Ramos (cell line): ENCODE data around the gene LTC4S.
"Not testable (repeated sequence)": the region's sequence is repeated elsewhere in the genome, so short reads cannot be mapped to it uniquely, and the experiment has no call there.

ENCODE experiments used
- in situ Hi-C: fragments of 300-500 bp; cut with MboI; formaldehyde crosslinking; loops from one replicate; pipeline ENCODE4 v1.14.3; 2022; ENCODE audit warnings: low sequenced_read_pairs; ENCODE audit not compliant: unreplicated experiment

LTC4S gene, protein sequence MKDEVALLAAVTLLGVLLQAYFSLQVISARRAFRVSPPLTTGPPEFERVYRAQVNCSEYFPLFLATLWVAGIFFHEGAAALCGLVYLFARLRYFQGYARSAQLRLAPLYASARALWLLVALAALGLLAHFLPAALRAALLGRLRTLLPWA

GRCh38 chr5:179793468-179794139 lies at the start of gene LTC4S:
Gene LTC4S, plus strand, starts transcription at chr5:179793986. Its CDS starts 95 bp downstream, at chr5:179794081.
- in situ Hi-C loops, result loop anchor here (10.0 kb wide), 1 partner anchor 291 kb away; no protein-coding TSS in a partner anchor

GRCh38 chr5:179744106-179744505 lies 49.7 kb upstream of the LTC4S start:
- in situ Hi-C loops, result not testable (repeated sequence)

DNA sequence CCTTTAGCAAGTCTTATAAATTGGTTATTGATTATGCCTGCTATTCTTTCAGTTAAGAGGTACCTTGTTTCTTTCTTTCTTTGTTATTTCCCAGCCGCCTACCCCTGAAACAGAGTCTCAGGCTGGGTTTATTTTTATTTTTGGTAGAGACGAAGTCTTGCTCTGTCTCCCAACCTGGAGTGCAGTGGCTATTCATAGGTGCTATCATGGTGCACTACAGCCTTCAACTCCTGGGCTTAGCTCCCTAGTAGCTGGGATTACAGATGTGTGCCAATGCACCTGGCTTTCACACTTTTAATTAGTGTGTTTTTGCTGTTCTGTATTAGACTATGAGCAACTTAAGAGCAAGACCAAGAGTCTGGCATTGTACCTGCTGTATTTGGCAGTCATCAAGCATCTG lies 46.9 kb upstream of the LTC4S start:
- in situ Hi-C loops, result no loop called here

DNA sequence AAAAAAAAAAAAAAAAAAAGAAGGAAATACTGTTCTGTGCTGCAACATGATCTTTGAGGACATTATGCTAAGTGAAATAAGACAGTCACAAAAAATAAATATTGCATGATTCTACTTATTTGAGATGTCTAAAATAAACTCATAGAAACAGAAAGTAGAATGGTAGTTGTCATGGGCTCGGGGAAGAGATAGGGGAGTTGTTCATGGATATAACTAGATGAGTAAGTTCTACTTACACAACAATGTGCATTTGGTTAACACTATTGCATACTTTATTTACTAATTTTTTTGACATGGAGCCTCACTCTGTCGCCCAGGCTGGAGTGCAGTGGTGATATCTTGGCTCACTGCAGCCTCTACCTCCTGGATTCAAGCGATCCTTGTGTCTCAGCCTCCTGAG lies 46.0 kb upstream of the LTC4S start:
- in situ Hi-C loops, result no loop called here

DNA sequence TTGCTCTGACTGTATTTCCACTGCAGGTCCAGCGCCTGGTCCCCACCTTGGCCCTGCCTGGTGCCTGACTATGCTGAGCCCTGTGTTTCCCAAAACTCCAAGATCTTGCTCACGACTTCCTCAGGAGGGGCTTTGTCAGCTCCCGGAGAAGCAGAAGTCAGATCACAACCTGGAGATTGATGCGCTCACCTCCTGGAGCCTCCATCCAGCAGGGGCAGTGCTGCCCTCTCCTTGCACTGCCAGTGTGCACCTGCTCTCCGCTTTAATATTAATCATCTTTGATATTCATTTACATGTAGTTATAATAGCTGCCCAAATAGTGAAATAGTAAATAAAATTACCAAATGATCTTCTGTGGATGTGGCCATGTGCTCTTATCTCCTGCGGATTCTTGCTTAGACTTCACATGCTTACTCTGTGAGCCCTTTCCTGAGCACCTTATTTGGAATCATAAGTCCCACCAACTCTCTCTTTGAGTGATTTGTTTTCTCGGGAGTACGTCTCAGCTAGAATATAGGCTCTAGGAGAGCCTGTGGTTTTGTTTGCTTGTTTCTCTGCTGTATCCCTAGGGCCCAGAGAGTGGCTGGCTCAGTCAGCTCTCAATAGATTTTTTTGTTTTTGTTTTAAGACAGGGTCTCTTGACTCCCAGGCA lies 43.8 kb upstream of the LTC4S start:
- in situ Hi-C loops, result no loop called here

DNA sequence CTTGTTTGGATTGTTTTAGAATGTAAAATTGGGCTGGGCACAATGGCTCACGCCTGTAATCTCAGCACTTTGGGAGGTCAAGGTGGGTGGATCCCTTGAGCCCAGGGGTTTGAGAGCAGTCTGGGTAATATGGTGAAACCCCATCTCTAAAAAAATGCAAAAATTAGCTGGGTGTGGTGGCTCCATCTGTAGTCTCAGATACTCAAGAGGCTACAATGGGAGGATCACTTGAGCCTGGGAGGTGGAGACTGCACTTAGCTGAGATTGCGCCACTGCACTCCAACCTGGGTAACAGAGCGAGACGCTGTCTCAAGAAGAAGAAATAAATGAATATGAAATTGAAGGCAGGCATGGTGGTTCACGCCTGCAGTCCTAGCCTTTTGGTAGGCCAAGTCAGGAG lies 39.8 kb upstream of the LTC4S start:
- in situ Hi-C loops, result no loop called here

GRCh38 chr5:179755022-179755421 lies 38.8 kb upstream of the LTC4S start:
- in situ Hi-C loops, result no loop called here

GRCh38 chr5:179758955-179759354 lies 34.8 kb upstream of the LTC4S start:
- in situ Hi-C loops, result no loop called here

DNA sequence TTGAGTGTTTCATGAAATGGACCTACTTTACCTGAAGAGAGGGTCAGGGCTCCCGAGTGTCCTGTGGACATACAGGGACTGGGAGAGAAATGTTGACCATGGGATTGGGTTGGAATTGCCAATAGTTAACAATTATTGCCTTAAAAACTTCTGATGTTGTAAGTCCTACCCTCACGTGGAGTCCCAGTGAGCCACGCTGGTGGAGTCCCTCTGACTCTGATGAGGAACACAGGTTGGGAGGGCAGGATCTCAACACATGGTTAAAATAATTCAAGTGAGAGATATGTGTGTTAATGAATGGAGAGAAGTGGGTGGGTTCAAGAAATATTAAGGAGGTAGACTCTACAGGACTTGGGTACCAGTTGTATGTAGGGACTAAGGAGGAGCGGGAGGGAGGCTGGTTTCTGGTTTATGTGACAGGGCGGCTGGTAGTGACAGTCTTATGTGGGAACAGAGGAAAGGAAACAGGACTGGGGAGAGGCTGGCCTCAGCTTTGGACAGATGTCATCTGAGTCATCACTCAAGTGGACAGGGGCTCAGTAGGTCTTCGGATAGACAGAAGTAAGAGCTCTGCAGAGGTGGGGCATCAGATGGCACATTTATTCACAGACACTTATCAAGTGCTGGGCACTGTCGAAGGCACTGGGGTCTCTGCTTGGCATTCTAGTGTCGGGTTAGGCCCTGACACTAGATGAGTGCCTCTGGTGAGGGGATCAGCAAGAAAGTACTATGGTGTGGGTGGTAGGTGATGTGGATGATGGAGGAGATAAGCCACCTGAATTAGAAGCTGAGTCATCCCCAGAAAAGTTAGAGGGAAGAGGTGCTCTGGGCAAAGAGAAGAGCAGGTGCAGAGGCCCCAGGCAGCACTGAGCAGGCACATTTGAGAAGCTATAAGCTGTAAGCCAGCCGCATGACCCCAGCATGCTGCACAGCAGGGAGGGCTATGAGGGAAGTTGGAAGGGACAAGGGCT lies 33.9 kb upstream of the LTC4S start:
- in situ Hi-C loops, result no loop called here

GRCh38 chr5:179762079-179762780 lies 31.6 kb upstream of the LTC4S start:
- in situ Hi-C loops, result no loop called here

DNA sequence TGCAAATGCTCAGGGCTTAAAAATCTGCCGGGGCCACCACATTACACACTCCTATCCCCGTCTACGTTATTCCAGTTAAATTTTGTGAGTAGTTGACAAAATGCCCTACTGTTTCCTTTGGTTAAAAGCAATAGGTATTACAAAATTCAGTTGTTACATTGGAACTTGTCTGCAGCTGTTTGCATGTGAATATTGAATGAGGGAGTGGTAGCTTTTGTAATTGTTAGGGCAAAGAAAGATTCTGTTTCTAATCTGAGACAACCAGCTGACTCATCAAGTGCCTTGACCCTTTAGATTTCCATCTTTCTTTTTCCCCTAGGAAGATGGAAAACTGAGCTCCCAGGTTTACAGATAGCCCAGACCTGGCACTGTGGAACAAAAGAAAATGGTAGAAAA lies 31.0 kb upstream of the LTC4S start:
- in situ Hi-C loops, result no loop called here

DNA sequence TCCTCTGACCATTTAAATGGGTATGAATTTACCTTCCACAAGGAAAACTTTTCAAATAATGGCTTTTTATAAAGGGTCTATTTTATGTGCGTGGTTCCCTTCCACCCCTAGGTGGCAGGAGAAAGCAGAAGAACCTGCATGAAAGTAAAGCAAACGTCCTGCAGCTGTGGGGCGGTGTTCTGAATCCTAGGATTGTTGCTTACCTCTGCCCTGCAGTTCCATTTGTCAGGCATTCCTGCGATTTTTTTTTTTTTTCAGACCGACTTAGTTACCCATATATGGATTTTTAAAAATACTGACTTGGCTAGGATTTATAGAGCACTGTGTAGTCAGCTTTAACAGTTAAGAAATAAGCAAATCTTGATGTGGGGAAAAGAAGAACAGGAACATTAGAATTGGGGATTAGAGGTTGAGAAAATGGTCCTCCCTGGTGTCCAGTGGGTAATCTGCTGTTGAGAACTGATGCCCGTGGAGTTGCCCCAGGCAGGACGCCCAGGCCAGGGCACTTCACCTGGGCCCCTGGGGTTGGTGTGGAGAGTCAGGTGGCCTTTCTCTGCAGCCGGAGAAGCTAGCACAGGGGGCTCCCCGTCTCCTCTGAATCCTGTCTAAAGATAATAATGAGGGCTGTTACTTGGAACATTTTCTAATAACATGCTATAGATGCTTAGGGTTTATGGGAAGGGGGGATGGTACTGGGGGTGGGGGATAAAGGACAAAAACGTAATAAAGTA lies 30.4 kb upstream of the LTC4S start:
- in situ Hi-C loops, result no loop called here

- in situ Hi-C loops, result no loop called here
These were observed 29.7 kb upstream of the LTC4S start for GRCh38 chr5:179764056-179764455.

GRCh38 chr5:179765400-179765799 lies 28.4 kb upstream of the LTC4S start:
- in situ Hi-C loops, result no loop called here

DNA sequence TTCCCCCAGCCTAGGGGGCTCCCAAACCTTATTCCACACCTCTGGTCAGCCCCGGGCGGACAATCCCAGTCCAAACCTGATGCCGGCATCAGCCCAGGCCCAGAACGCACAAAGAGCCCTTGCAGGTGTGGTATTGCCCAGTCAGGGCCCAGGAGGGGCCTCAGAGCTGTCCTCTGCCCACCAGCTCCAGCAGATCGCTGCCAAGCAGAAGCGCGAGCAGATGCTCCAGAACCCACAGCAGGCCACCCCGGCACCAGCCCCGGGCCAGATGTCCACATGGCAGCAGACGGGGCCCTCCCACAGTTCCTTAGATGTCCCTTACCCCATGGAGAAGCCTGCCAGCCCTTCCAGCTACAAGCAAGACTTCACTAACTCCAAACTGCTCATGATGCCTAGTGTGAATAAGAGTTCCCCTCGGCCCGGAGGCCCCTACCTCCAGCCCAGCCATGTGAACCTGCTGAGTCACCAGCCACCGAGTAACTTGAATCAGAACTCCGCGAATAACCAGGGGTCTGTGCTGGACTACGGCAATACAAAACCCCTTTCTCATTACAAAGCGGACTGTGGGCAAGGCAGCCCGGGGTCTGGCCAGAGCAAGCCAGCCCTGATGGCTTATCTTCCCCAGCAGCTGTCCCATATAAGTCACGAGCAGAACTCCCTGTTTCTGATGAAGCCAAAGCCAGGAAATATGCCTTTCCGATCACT lies 27.6 kb upstream of the LTC4S start:
- in situ Hi-C loops, result no loop called here

DNA sequence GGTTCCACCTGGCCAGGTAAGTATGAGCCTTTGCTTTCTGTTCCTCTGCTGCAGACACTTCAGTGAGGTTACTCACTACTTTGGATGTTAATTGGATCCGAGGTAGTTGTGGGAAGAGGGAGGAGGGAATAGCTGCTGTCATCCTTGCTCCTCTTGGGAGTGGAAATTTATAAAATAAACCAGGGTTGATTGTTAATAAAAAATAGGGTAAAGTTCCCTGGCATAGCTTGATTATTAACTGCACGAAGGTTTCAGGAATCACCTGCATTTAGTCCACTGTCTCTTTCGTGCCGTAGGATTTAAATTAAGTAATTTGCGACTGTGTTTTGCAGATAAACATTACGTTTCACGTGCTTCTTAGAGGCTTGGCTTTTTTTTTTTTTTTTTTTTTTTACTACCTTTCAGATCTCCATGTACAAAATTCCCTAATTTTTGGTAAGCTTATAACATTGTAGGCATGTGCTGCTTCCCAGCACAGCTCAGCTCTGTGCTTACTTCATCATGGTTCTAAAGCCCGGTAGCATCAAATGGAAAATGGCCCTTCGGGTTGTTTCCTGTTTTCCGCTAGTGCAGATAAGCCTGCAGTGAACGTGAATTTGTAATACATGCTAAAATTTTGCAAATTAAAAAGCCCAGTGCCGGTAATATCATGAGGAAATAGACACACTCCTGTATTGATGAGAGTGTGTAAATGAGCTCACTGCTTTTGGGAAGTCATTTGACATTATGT lies 26.9 kb upstream of the LTC4S start:
- in situ Hi-C loops, result no loop called here

DNA sequence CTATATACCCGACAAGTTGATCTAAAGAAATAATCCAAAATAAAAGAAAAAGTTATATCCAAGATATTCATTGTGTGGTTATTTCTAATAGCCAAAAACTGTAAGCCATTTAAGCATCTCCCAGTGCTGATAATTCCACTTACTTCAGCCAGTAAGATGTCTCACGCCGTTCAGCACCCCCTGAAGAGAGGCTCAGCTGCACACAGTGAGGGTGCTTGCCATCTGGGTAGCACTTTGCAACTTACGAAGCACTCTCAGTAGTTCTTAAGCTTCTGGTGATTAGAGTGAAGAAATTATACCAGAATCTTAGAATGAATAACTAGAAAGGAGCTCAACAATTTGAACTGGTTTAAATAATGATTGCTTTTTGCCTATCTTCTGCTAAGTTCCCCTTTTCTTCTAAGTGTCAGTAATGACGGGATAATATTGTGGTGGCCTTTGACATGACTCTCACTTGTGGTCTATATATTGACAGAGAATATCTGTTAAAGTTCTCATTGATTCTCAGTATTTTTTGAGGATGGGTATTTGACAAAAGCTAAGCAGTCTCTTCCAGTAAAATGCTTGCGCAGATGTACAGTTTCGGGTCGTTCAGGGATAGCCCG lies 26.2 kb upstream of the LTC4S start:
- in situ Hi-C loops, result no loop called here
